B cell (primary cell): ENCODE results near the gene LGALS4. TPM values are rescaled to one million over a fixed set of nuclear protein-coding genes. Genes with fewer than 3 reads are reported as not detected.

ENCODE experiments used
- ATAC-seq: fragments of 200-7000 bp; cut with Tn5 transposase; one replicate; pipeline ENCODE4 v1.10.0; 2021; ENCODE audit warnings: low read depth, mild to moderate bottlenecking, moderate number of reproducible peaks, moderate library complexity
- CTCF ChIA-PET: fragments of 350-600 bp; sonication (Branson Sonifier 250); formaldehyde crosslinking; loops from one replicate; lab custom pipeline; 2021; ENCODE audit warnings: antibody characterized with exemption, inconsistent platforms; lab: Charles Lee
- POLR2A ChIA-PET: fragments of 350-600 bp; sonication (Branson Sonifier 250); formaldehyde crosslinking; loops from one replicate; lab custom pipeline; 2021; ENCODE audit warnings: antibody characterized with exemption; lab: Charles Lee
- DNase-seq: peaks from one replicate; pipeline ENCODE4 v3.0.0; 2013
- H2AFZ ChIP-seq: 2 replicates; pipeline ENCODE4 v1.6.1; 2012; ENCODE audit warnings: mild to moderate bottlenecking, low read depth, low read length; ENCODE audit not compliant: insufficient read depth, poor library complexity, severe bottlenecking
- H3K27ac ChIP-seq, 2 donors: 1 replicate in 1 of 2; 2 replicates in 1 of 2; pipeline ENCODE4 v1.5.1; 2012 to 2013; ENCODE audit warnings: low read length in 2 of 2, mild to moderate bottlenecking in 2 of 2, moderate library complexity in 1 of 2
- H3K27me3 ChIP-seq, 4 experiments: fragments of 200-600 bp in 1 of 4; sonication (generic) in 1 of 4; replicated peaks in 1 of 4; 1 replicate in 2 of 4; 2 replicates in 2 of 4; pipeline versions ENCODE4 v1.6.1 to v1.7.0; 2013 to 2016; ENCODE audit warnings: low read length in 3 of 4, mild to moderate bottlenecking in 2 of 4, mixed read lengths in 1 of 4, moderate library complexity in 1 of 4; ENCODE audit not compliant: insufficient read depth in 4 of 4, control insufficient read depth in 3 of 4; ENCODE audit errors: control extremely low read depth in 1 of 4
- H3K36me3 ChIP-seq, 2 experiments: replicated peaks in 1 of 2; 1 replicate in 1 of 2; 2 replicates in 1 of 2; pipeline versions ENCODE4 v1.6.1 to v1.7.1; 2013; ENCODE audit warnings: low read length in 1 of 2; ENCODE audit not compliant: insufficient read depth in 2 of 2, control insufficient read depth in 1 of 2; ENCODE audit errors: control extremely low read depth in 1 of 2, extremely low read depth in 1 of 2
- H3K4me1 ChIP-seq, 2 donors: fragments of 200-600 bp in 1 of 2; sonication (generic) in 1 of 2; 1 replicate in 1 of 2; 2 replicates in 1 of 2; pipeline versions ENCODE4 v1.5.1 to v1.6.1; 2013 to 2017; ENCODE audit warnings: low read length in 2 of 2; ENCODE audit not compliant: control insufficient read depth in 2 of 2, insufficient read depth in 2 of 2
- H3K4me2 ChIP-seq: replicated peaks from 2 replicates; pipeline ENCODE3; 2012; ENCODE audit warnings: mild to moderate bottlenecking, low read depth, low read length; ENCODE audit not compliant: poor library complexity, severe bottlenecking
- H3K4me3 ChIP-seq, 5 experiments: fragments of 200-600 bp in 1 of 5; sonication (generic) in 1 of 5; 1 replicate in 3 of 5; 2 replicates in 2 of 5; pipeline versions ENCODE4 v1.5.1 to v1.7.0; 2011 to 2016; ENCODE audit warnings: low read length in 4 of 5, mild to moderate bottlenecking in 4 of 5, low read depth in 2 of 5, control low read depth in 1 of 5, moderate library complexity in 1 of 5; ENCODE audit not compliant: insufficient read depth in 1 of 5; ENCODE audit errors: control extremely low read depth in 1 of 5, extremely low read depth in 1 of 5
- H3K79me2 ChIP-seq: fragments of 200-600 bp; sonication (generic); one replicate; pipeline ENCODE4 v1.6.0; 2016; ENCODE audit warnings: low read length; ENCODE audit not compliant: control insufficient read depth, insufficient read depth
- H3K9ac ChIP-seq: fragments of 200-600 bp; sonication (generic); 2 replicates; pipeline ENCODE4 v1.6.1; 2017; ENCODE audit warnings: mild to moderate bottlenecking, low read length, moderate library complexity
- H3K9me3 ChIP-seq, 3 donors: one replicate each; pipeline versions ENCODE4 v1.6.1 to v1.7.1; 2013; ENCODE audit warnings: low read length in 2 of 3; ENCODE audit not compliant: control insufficient read depth in 2 of 3, insufficient read depth in 1 of 3; ENCODE audit errors: control extremely low read depth in 1 of 3
- H4K20me1 ChIP-seq: 2 replicates; pipeline ENCODE4 v1.6.0; 2012; ENCODE audit warnings: mild to moderate bottlenecking, low read length; ENCODE audit not compliant: insufficient read depth, control insufficient read depth, poor library complexity, severe bottlenecking
- H3K27ac Mint-ChIP-seq: one replicate; pipeline ENCODE4 v1.8.0; 2021; ENCODE audit warnings: mixed read lengths
- H3K27me3 Mint-ChIP-seq: one replicate; pipeline ENCODE4 v1.8.0; 2021; ENCODE audit warnings: mixed read lengths
- H3K4me1 Mint-ChIP-seq: one replicate; pipeline ENCODE4 v1.8.0; 2021; ENCODE audit warnings: mixed read lengths
- H3K4me3 Mint-ChIP-seq: one replicate; pipeline ENCODE4 v1.8.0; 2021; ENCODE audit warnings: mixed read lengths
- H3K9me3 Mint-ChIP-seq: one replicate; pipeline ENCODE4 v1.8.0; 2022; ENCODE audit warnings: mixed read lengths; ENCODE audit not compliant: insufficient read depth
- EZH2 ChIP-seq: IDR thresholded peaks from 2 replicates; pipeline ENCODE4 v1.6.1; 2012; ENCODE audit warnings: borderline replicate concordance, low read depth, mild to moderate bottlenecking, moderate library complexity, low read length; ENCODE audit not compliant: insufficient read depth, poor library complexity, severe bottlenecking
- WGBS: methylation state at CpG from one replicate; pipeline ENCODE4 v1.1.5; 2013; ENCODE audit warnings: missing lambda C conversion rate; ENCODE audit not compliant: insufficient coverage; 5-methylcytosine and 5-hydroxymethylcytosine counted together
- intact Hi-C: fragments of 100-400 bp; cut with micrococcal nuclease; formaldehyde crosslinking; loops from one replicate; pipeline ENCODE4 v1.10.0; 2022
- polyA plus RNA-seq: library from polyadenylated mRNA; depleted of rRNA; stranded (reverse); fragments of >200 nt; gene quantifications from 2 replicates; pipeline ENCODE4 v1.2.3, GENCODE V29; 2012
- total RNA-seq, 2 donors: library from RNA; stranded (reverse); fragments of 120-200 nt in 1 of 2; gene quantifications; 1 replicate in 1 of 2; 2 replicates in 1 of 2; pipeline versions ENCODE4 v1.2.3 to v1.2.4, GENCODE V29; 2013 to 2022
- TF ChIP-seq, protein P1 (sequence below): fragments of 200-600 bp; IDR thresholded peaks from one replicate; pipeline ENCODE4 v1.8.0; 2022; ENCODE audit warnings: antibody characterized with exemption, mild to moderate bottlenecking

Gene LGALS4
- total and polyA plus RNA-seq, 2 donors (not counting 1 experiment from before 2014, with no cell fraction given) = 5.4 to 8.4 TPM

DNA sequence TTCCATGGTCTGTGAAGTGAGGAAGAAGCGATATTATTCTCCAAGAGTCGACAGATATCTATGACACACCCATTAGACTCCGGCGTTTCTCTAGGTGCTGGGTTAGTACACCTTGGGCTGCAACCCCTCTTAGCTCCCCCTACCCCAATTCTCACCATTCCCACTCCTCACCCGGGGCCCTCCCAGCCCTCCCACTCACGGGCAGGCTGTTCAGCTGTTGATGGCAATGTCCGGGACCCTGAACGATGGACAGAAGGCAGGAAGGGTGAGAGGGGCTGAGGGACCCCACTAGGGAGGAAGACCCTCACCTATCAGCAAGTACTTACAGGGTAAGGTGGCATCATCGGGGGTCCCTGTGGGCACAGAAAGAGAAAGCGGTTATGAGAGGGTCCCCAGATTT lies 9.2 kb downstream of the LGALS4 start:
- no peaks in the 10 kb centered on the region for H3K36me3 ChIP-seq

DNA sequence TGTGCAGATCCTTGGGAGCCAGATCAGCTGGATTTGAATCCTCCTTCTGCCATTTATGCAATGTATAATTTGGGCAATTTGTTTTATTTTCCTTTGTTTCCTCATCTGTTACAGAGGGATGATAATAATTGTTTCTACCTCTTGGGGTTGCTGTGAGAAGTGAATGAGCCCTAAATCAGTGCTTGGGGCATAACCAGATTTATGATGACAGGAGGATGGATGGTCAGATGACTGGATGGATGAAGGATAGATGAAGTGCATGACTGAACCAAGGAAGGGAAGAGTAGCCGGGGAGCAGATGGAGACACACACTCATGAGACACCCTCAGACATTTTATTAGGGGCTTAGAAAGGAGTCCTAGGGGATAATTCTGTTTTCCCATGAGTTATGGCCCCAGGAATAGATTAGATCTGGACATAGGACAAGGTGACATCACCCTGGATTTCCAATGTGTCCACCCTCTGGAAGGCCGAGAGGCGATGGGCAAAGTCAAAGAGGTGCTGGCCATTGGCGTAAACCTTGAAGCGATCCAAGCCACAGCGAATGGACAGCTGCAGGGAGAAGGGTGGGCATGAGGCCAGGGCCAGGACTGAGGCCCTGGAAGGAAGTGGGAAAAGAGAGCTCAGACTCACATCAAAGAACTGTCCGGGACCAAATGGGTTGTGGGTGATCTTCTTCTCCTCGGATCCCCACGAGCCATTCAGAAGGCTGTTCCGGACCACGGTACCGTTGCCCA lies 11.2 kb downstream of the LGALS4 start:
- no peak overlapping the region for H3K4me3 ChIP-seq
- no peaks in the 10 kb centered on the region for H3K36me3 ChIP-seq
- no peak overlapping the region for H2AFZ ChIP-seq
- ATAC-seq (no peak), DNase-seq (no peak)
- Mint-ChIP-seq H3K4me3 (no peak overlapping the region), H3K27ac (no peak overlapping the region), H3K27me3 (no peaks in the 10 kb centered on the region), H3K4me1 (peaks cover 4% of the 10 kb centered on the region), H3K9me3 (no peaks in the 10 kb centered on the region)
- 99% methylated on average over 9 of the region's 12 CpGs for WGBS
- TF ChIP-seq, protein P1, sequence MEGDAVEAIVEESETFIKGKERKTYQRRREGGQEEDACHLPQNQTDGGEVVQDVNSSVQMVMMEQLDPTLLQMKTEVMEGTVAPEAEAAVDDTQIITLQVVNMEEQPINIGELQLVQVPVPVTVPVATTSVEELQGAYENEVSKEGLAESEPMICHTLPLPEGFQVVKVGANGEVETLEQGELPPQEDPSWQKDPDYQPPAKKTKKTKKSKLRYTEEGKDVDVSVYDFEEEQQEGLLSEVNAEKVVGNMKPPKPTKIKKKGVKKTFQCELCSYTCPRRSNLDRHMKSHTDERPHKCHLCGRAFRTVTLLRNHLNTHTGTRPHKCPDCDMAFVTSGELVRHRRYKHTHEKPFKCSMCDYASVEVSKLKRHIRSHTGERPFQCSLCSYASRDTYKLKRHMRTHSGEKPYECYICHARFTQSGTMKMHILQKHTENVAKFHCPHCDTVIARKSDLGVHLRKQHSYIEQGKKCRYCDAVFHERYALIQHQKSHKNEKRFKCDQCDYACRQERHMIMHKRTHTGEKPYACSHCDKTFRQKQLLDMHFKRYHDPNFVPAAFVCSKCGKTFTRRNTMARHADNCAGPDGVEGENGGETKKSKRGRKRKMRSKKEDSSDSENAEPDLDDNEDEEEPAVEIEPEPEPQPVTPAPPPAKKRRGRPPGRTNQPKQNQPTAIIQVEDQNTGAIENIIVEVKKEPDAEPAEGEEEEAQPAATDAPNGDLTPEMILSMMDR = no peak
- TF ChIP-seq EZH2 = no peak
- intact Hi-C loops = no loop called here
- no peak overlapping the region for H3K9ac ChIP-seq
- peaks cover 3 to 4% of the 10 kb centered on the region in 2 donors for H3K4me1 ChIP-seq
- no peak overlapping the region for H3K4me2 ChIP-seq
- H3K27me3 ChIP-seq = no peaks in the 10 kb centered on the region
- no peaks in the 10 kb centered on the region for H4K20me1 ChIP-seq
- no peaks in the 10 kb centered on the region for H3K79me2 ChIP-seq
- ChIA-PET CTCF (interaction anchor here (1.0 kb wide), 1 partner anchor 86 kb away, joined by 4 read pairs; no protein-coding TSS in a partner anchor), POLR2A (no interaction called here)
- no peaks in the 10 kb centered on the region for H3K9me3 ChIP-seq
- no peak overlapping the region for H3K27ac ChIP-seq

More for the DNA sequence above, 9.2 kb downstream of the LGALS4 start:
- H3K27me3 Mint-ChIP-seq = no peaks in the 10 kb centered on the region
- H3K4me3 Mint-ChIP-seq = no peak overlapping the region
- ChIA-PET CTCF (no interaction called here), POLR2A (no interaction called here)
- 90% methylated on average over 3 of the region's 10 CpGs for WGBS
- H4K20me1 ChIP-seq = no peaks in the 10 kb centered on the region
- H3K4me3 ChIP-seq = no peak overlapping the region
- H3K4me1 ChIP-seq = peaks cover 3 to 7% of the 10 kb centered on the region in 2 donors
- no peaks in the 10 kb centered on the region for H3K9me3 Mint-ChIP-seq
- H3K4me2 ChIP-seq = no peak overlapping the region
- no peak overlapping the region for H3K27ac Mint-ChIP-seq
- H3K9me3 ChIP-seq = no peaks in the 10 kb centered on the region
- DNase-seq = no peak
- intact Hi-C loops = no loop called here
- TF ChIP-seq, protein P1 = no peak
- no peak for TF ChIP-seq EZH2
- no peak overlapping the region for H2AFZ ChIP-seq
- no peak for ATAC-seq
- H3K4me1 Mint-ChIP-seq = peaks cover 9% of the 10 kb centered on the region
- H3K9ac ChIP-seq = no peak overlapping the region
- H3K79me2 ChIP-seq = no peaks in the 10 kb centered on the region
- no peak overlapping the region for H3K27ac ChIP-seq
- H3K27me3 ChIP-seq = no peaks in the 10 kb centered on the region
